Stimulated activated CD8-positive, alpha-beta memory T cell treated with anti-CD3 and anti-CD28 coated beads, Interleukin-12 subunit alpha, Interleukin-12 subunit beta, amount 100 ng/mL, for 4 hours (primary cell): Measurements from ENCODE around the gene KTI12.
A peak's percentile ranks its signal among the peaks of the same experiment; 100 is the strongest.
"Not testable (repeated sequence)": the region's sequence is repeated elsewhere in the genome, so short reads cannot be mapped to it uniquely, and the experiment has no call there.

ENCODE experiments used
- DNase-seq: peaks from one replicate; pipeline ENCODE4 v3.0.0-alpha.2; 2020; ENCODE audit warnings: low read depth

Gene KTI12, protein sequence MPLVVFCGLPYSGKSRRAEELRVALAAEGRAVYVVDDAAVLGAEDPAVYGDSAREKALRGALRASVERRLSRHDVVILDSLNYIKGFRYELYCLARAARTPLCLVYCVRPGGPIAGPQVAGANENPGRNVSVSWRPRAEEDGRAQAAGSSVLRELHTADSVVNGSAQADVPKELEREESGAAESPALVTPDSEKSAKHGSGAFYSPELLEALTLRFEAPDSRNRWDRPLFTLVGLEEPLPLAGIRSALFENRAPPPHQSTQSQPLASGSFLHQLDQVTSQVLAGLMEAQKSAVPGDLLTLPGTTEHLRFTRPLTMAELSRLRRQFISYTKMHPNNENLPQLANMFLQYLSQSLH

GRCh38 chr1:52033190-52034049, at the start of gene KTI12:
TSS of gene KTI12 (minus strand) at chr1:52033810. CDS start at chr1:52033761, 49 bp downstream.
- peak; percentile 69 for DNase-seq

DNA sequence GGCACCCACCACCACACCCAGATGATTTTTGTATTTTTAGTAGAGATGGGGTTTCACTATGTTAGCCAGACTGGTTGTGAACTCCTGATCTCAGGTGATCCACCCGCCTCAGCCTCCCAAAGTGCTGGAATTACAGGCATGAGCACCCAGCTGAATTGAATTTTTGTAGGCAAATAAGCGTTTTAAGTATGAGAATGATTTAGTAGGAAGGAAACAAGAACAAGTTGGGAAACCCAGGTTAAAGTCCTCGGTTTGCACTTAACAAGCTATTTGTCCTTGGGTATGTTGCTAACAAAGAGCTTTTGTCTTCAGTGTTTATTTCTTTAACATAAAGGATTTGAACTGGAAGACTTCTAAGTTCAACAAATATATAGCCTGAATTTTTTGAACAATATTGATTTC, 46.4 kb upstream of the KTI12 start:
- no peak for DNase-seq

- DNase-seq: not testable (repeated sequence)
These were observed 43.7 kb upstream of the KTI12 start for GRCh38 chr1:52077277-52077676.

- DNase-seq: no peak
These were observed 38.7 kb upstream of the KTI12 start for GRCh38 chr1:52072291-52072690.

GRCh38 chr1:52070704-52071103, 37.1 kb upstream of the KTI12 start:
- no peak for DNase-seq

DNA sequence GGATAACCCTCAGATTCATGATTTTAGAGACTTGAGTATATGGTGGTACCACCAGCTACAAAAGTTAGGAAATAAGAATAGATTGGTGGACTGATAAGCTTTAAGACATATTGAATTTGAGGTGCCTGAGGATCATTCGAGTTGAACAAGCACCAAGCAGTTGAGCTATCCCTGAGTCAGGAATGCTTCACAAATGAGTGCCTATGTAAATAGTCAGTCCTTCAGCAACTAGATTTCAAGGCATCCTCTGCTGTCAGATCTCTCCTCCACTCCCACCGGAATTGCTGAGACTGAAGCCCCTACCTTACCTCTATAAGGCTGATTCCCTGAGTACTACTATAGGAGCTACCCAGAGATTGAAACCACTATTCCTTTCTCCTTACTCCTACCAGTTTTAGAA, 29.6 kb upstream of the KTI12 start:
- no peak for DNase-seq

DNA sequence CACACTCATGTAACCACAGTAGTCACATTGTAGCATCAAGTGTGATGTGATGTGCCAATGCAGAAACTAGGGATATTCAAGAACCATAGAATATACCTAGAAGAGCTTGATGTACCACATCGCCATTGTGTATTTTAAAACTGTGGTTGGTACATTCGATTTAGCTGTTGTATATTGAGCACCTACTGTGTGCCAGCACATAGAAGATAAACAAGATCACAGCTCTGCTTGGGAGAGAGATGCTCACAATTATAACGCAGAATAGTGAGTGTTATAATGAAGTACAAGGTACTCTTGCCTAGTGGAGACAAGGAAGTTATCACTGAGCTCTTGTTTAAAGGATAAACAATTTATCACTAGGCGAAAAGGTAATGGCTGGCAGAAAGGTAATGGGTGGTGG, 27.2 kb upstream of the KTI12 start:
- no peak for DNase-seq

- no peak for DNase-seq
These were observed 26.3 kb upstream of the KTI12 start for GRCh38 chr1:52059888-52060287.

DNA sequence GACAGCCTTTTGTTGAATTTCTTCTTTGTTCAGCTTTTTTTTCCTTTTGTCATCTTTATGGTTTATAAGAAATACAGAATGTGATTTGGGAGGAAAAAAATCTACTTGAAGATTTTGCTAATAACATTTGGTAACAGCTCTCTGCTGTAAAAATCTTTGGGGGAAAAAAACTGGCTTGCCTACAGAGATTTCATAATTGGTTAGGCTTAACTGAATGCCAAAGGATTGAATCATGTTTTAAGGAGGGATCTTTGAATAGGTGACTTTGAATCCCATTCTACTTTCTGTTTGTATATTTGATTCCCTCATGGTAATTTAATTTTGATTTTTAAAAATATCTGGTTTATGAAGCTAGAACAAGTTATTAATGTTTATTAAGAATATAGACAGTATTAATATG, 25.7 kb upstream of the KTI12 start:
- no peak for DNase-seq

- no peak for DNase-seq
These were observed 24.3 kb upstream of the KTI12 start for GRCh38 chr1:52057876-52058415.

- no peak for DNase-seq
These were observed 23.6 kb upstream of the KTI12 start for GRCh38 chr1:52057255-52057654.

DNA sequence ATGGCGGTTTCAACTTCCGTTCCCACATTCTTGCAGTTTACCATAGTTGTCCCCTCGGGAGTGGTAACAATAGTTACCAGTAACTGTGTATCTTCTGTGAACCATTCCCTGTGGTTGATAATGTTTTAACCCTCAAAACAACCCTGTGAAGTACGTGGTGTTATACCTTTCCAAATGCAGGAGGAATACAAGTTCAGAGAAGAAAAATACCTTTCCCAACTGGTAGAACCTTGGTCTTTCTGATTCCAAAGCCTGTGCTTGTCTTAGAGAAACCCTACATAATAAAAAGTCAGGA, 23.3 kb upstream of the KTI12 start:
- no peak for DNase-seq

GRCh38 chr1:52056163-52056936, 22.7 kb upstream of the KTI12 start, which contains the start of gene BTF3L4:
TSS of gene BTF3L4 (plus strand) at chr1:52056295. CDS start at chr1:52059848, 3,553 bp downstream.
- peak; percentile 85 for DNase-seq

- no peak for DNase-seq
These were observed 22.2 kb upstream of the KTI12 start for GRCh38 chr1:52055866-52056162.

- peak; percentile 23 for DNase-seq
These were observed 21.7 kb upstream of the KTI12 start, which contains the start of gene TXNDC12 for GRCh38 chr1:52055066-52055865. TSS of gene TXNDC12 (minus strand) at chr1:52055191. CDS start at chr1:52055096, 95 bp downstream.

DNA sequence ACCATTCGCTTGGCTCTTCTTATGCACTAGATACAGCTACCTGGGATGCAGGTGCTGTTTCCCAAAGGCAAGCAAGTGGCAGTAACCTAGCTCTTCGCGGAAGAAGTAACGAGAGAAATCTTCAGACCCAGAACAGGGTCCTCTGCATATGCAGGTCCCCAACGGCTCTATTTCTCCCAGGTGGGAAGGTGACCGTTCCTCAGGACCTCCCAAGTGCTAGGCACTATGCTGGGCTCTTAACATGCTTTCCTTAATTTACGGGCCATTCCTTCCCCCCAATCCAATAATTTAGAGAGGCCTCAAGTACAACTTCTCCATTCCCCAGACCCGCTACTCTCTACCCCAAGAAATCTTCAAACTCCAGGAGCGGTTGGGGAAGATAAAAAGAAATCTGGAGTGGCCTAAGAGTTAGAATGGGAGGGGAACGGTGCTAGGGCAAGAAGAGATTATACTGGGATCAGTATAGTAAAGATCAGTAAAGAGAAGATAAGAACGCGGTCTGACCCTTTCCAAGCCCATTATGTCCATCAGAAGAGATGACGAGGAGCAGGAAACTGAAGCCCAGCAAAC, 21.0 kb upstream of the KTI12 start:
- DNase-seq: no peak

DNA sequence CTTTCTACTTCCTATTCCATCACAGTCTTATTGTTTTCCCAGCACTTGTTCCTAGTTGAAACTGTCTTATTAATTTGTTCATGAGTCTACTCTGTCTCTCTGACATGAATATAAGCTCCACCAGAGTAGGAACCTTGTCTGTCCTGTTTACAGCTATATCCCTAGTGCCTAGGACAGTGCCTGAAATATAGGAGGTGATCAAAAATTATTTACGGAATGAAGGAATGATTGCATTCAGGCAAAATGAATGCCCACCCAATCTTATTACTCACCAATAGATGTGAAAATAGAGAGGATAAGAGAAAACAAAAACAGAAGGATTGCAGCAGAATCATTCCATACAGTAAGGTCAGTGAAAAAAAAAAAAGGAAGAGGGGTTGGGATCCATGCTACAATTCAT, 20.3 kb upstream of the KTI12 start:
- DNase-seq: no peak

DNA sequence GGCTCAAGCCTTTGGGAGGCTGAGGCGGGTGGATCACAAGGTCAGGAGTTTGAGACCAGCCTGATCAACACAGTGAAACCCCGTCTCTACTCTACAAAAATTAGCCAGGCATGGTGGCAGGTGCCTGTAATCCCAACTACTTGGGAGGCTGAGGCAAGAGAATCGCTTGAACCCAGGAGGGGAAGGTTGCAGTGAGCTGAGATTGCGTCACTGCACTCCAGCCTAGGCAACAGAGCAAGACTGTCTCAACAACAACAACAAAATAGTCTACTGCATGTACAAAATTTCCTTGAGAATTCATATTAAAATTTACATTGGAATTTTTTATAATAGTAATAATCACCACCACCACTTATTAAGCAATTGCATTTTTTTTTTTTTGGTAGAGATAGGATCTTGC, 15.7 kb upstream of the KTI12 start:
- not testable (repeated sequence) for DNase-seq

- DNase-seq: not testable (repeated sequence)
These were observed 12.1 kb upstream of the KTI12 start for GRCh38 chr1:52045666-52046195.

GRCh38 chr1:52045236-52045635, 11.6 kb upstream of the KTI12 start:
- DNase-seq: no peak
